ENCODE measurements around the gene SERPINB4. TPM values are rescaled to one million over a fixed set of nuclear protein-coding genes. Genes with fewer than 3 reads are reported as not detected.
"Not testable (repeated sequence)": the region's sequence is repeated elsewhere in the genome, so short reads cannot be mapped to it uniquely, and the experiment has no call there.

Gene SERPINB4
- total RNA-seq, 2 donors from 2014 or later: not detected

DNA sequence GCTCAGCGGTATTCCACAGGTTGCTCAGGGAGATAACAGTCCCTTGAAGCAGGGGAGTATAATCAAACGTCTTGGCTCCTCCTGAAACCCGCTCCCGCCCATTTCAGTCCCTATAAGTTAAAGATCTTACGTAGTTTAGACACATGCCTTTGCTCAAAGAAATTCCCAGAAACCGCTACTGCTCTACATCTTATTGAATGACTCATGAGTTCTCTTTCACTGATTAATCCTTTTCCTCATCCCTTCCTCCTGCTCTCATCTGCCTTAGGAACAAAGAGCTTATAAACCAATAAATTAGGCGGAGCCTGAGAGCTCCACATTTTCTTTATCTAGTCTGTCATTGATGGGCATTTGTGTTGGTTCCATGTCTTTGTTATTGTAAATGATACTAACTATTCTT, 4.2 kb upstream of the SERPINB4 start:
- H3K4me3 Mint-ChIP-seq: no peak overlapping the region
- no peaks in the 10 kb centered on the region for H3K4me1 Mint-ChIP-seq
- no peak overlapping the region for H3K27ac Mint-ChIP-seq
- no peaks in the 10 kb centered on the region for H3K36me3 Mint-ChIP-seq (ENCODE audit: low read depth)
- H3K9me3 Mint-ChIP-seq: no peaks in the 10 kb centered on the region
- no peak for ATAC-seq (replicated peaks)
- H3K27me3 Mint-ChIP-seq: peaks cover 9% of the 10 kb centered on the region

DNA sequence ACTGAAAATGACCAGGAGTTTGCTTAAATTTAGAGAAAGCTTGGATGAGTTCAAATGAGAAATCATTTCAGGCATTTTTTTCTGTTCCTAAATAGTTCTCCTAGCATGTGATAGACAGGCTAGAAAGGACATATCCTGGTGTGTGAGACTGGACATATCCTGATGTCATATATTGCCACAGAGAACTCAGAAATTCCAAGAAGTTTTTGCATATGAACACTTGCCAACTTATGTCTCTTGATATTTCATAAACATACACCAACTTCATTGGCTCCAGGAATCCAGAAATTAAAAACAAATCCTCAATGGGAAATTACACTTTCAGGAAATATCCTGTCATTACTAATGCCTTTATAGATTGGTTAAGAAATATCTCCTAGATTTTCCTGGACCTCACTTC, 2.9 kb upstream of the SERPINB4 start:
- Mint-ChIP-seq H3K9me3 (no peaks in the 10 kb centered on the region), H3K27ac (no peak overlapping the region), H3K4me1 (no peaks in the 10 kb centered on the region), H3K27me3 (peaks cover 9% of the 10 kb centered on the region), H3K36me3 (ENCODE audit: low read depth) (no peaks in the 10 kb centered on the region), H3K4me3 (no peak overlapping the region)
- ATAC-seq (replicated peaks): no peak

DNA sequence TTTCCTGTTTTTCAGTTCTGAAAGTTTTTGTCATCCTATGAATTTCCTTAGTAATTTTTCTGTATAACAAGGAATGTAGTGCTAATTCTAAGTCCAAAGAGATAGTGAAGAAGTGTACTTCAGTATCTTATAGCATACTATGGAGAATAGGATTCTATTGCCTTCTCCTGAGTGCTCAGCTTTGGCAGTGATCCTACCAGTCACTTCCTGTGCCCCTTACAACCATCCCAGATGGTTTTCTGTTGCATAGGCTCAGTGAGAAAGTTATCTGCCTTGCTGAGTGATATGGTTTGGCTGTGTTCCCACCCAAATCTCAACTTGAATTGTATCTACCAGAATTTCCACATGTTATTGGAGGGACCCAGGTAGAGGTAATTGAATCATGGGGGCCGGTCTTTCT, 638 bp upstream of the SERPINB4 start:
- not testable (repeated sequence) for H3K9me3 Mint-ChIP-seq; H3K4me1 Mint-ChIP-seq; ATAC-seq (replicated peaks); H3K27ac Mint-ChIP-seq; H3K36me3 Mint-ChIP-seq (ENCODE audit: low read depth); H3K27me3 Mint-ChIP-seq; H3K4me3 Mint-ChIP-seq

DNA sequence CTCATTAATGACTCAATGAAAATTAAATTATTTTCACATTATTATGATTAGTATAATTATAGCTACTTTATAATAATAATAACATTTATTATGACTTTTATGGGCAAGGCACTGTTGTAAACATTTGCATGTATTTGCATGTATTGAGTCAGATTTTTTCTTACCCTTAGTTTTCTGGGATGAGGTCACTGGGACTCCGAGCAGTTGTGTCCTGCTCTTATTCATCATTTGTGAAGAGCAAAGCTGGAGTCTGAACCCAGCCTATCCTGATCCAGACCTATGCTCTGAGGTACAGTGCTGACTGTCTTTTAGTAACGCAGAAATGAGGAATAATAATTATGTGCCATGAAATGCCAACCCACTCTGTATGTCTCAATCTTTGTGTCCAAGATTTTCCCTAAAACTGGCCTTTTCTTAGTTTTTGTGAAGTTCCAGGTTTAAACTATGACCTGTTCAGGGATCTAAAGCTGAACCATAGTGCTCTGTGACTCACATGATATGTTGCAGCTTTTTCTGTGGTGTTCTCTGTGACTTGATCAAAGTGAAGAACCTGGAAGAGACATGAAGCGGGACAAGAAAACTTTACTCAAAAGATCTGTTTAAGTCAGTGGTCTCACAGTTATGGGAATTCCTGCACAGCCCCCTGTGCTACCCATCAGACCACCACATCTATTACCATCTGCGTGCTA, 1.2 kb downstream of the SERPINB4 start:
- not testable (repeated sequence) for H3K4me1 Mint-ChIP-seq; H3K27ac Mint-ChIP-seq; ATAC-seq (replicated peaks); H3K36me3 Mint-ChIP-seq (ENCODE audit: low read depth); H3K9me3 Mint-ChIP-seq; H3K4me3 Mint-ChIP-seq; H3K27me3 Mint-ChIP-seq

DNA sequence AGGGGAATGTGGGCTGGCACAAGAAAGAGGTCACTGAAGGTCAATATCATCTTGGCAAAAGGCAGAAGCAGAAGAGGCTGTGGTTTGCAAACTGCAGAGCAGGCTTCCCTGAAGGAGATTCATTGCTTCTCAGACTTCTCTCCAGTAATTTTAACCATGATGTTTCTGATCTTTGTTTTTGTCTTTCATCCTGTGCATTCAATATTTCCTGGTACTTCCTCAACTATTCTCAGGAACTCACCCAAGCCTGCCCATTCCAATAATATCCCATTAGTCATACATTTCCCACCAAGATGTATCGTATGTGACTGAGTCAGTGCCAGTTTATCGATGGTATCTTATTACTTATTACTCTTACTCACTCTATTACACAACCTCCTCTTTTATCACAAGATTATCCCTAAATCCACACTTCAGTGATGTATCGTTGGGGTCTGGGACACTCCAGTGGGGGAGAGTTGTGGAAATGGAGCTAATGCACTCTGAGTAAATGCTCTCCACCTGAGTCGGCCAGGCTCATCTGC, 2.8 kb downstream of the SERPINB4 start:
- not testable (repeated sequence) for H3K4me1 Mint-ChIP-seq, H3K27ac Mint-ChIP-seq, H3K27me3 Mint-ChIP-seq

DNA sequence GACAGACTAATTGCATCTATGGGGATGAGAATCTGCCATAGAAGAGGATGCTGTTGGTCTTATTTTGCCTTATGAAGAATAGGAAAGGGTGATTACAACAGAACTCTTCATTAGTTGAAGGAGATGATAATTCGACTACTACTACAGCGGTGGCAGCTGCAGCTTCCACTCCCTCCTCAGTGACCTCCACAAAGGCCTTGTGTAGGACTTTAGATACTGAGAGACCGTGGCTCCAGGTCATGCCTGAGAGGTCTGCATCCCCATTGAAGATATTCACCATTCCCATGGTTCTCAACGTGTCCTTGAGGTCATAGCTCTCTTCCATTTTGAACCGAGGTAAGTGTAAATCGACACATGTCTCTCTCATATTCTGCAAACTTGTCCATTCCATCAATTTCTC, 6.4 kb downstream of the SERPINB4 start:
- H3K4me3 Mint-ChIP-seq: no peak overlapping the region
- no peak for ATAC-seq (replicated peaks)
- H3K27ac Mint-ChIP-seq: no peak overlapping the region
- H3K4me1 Mint-ChIP-seq: no peaks in the 10 kb centered on the region
- H3K9me3 Mint-ChIP-seq: no peaks in the 10 kb centered on the region
- no peaks in the 10 kb centered on the region for H3K27me3 Mint-ChIP-seq
- no peaks in the 10 kb centered on the region for H3K36me3 Mint-ChIP-seq (ENCODE audit: low read depth)

More for the DNA sequence above, 2.8 kb downstream of the SERPINB4 start:
- H3K4me3 Mint-ChIP-seq; ATAC-seq (replicated peaks); H3K36me3 Mint-ChIP-seq (ENCODE audit: low read depth); H3K9me3 Mint-ChIP-seq: not testable (repeated sequence)

DNA sequence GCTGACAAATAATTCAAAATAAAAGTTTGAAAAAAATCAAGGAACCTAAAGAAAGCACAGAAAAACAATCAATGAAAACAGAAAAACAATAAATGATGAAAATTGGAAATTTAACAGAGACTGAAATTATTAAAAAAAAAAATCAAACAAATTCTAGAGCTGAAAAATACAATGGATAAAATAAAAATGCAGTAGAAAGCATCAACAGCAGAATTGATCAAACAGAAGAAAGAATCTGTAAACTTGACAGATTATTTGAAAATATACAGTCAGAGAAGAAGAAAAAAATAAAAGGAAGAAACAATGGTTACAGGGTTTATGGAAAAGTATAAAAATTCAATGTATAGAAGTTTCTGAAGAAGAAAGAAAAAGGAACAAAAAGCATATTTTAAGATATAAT, 16.2 kb downstream of the SERPINB4 start:
- H3K4me1 Mint-ChIP-seq: no peaks in the 10 kb centered on the region
- H3K27ac Mint-ChIP-seq: no peak overlapping the region
- peaks cover 5% of the 10 kb centered on the region for H3K27me3 Mint-ChIP-seq
- H3K36me3 Mint-ChIP-seq (ENCODE audit: low read depth): no peaks in the 10 kb centered on the region
- no peak for ATAC-seq (replicated peaks)
- H3K4me3 Mint-ChIP-seq: no peak overlapping the region
- H3K9me3 Mint-ChIP-seq: peaks cover 28% of the 10 kb centered on the region

DNA sequence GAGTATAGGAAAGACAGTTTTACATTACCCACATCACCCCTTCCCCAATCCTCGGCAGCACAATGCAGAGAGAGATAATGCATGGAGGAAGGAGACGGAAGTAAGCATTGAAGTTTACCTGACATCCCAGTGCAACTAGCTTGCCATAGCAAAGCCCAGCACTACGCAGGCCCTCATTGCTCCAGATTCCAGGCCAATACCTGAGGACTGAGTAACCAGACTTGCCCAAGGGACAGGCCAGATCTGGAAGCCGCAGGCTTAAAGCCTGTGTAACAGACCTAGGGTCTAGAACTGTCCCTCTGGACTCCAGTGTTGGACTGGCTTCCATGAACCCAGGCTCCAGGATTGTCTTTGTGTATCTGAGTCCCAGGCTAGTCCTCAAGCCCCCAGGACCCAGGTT, 17.6 kb downstream of the SERPINB4 start:
- no peak overlapping the region for H3K4me3 Mint-ChIP-seq
- ATAC-seq (replicated peaks): no peak
- no peaks in the 10 kb centered on the region for H3K4me1 Mint-ChIP-seq
- no peaks in the 10 kb centered on the region for H3K36me3 Mint-ChIP-seq (ENCODE audit: low read depth)
- H3K27me3 Mint-ChIP-seq: peaks cover 7% of the 10 kb centered on the region
- peaks cover 29% of the 10 kb centered on the region for H3K9me3 Mint-ChIP-seq
- no peak overlapping the region for H3K27ac Mint-ChIP-seq

DNA sequence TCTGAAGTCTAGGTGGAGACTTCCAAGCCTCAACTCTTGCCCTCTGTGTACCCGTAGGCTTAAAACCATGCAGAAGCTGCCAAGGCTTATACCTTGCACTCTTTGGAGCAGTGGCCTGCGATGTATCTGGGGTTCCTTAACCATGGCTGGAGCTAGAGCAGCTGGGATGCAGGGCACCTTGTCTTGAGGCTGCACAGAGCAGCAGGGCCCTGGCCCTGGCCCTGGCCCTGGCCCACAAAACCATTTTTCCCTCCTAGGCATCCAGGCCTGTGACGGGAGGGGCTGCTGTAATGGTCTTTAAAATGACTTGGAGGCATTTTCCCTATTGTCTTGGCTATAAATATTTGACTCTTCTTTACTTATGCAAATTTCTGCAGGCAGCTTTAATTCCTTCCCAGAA, 19.2 kb downstream of the SERPINB4 start:
- no peak for ATAC-seq (replicated peaks)
- no peak overlapping the region for H3K27ac Mint-ChIP-seq
- no peak overlapping the region for H3K4me3 Mint-ChIP-seq
- no peaks in the 10 kb centered on the region for H3K36me3 Mint-ChIP-seq (ENCODE audit: low read depth)
- no peaks in the 10 kb centered on the region for H3K4me1 Mint-ChIP-seq
- H3K9me3 Mint-ChIP-seq: peaks cover 36% of the 10 kb centered on the region
- peaks cover 7% of the 10 kb centered on the region for H3K27me3 Mint-ChIP-seq

DNA sequence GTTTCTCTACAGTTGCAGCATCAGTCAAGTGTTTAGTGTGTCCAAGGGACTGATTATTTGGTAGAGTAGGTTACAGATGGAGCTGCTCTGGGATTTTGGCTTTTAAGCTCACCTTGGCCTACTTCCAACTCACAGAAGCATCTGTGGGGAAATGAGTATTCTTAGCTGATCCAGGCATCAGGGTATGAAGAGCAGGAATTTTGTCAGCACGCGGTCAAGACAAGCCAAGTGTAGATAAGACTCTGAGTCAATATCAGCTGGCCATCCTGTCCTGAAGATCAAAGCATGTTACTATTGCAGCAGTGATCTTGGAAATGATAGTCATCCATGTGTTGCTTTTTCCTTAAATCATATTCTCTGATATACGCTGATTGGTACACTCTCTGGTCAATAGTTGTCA, 24.4 kb downstream of the SERPINB4 start:
- Mint-ChIP-seq H3K4me3 (no peak overlapping the region), H3K27ac (no peak overlapping the region)

DNA sequence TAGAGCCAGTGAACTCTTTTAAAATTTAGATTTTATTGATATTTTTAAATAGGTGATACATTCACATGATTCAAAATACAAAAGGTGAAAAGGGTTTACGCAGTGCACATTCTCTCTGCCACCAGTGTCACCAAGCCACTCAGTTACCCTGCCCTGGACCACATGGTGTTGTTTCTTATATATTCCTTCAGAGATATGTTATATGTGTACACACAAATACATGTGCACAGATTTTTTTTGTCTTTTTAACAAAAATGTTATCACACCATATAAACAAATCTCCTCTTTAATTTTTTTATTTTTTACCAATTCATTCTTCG, 26.2 kb downstream of the SERPINB4 start:
- peaks cover 11% of the 10 kb centered on the region for H3K9me3 Mint-ChIP-seq

More for the DNA sequence above, 24.4 kb downstream of the SERPINB4 start:
- Mint-ChIP-seq H3K9me3 (peaks cover 16% of the 10 kb centered on the region), H3K4me1 (no peaks in the 10 kb centered on the region), H3K27me3 (peaks cover 3% of the 10 kb centered on the region), H3K36me3 (ENCODE audit: low read depth) (no peaks in the 10 kb centered on the region)
- ATAC-seq (replicated peaks): no peak

DNA sequence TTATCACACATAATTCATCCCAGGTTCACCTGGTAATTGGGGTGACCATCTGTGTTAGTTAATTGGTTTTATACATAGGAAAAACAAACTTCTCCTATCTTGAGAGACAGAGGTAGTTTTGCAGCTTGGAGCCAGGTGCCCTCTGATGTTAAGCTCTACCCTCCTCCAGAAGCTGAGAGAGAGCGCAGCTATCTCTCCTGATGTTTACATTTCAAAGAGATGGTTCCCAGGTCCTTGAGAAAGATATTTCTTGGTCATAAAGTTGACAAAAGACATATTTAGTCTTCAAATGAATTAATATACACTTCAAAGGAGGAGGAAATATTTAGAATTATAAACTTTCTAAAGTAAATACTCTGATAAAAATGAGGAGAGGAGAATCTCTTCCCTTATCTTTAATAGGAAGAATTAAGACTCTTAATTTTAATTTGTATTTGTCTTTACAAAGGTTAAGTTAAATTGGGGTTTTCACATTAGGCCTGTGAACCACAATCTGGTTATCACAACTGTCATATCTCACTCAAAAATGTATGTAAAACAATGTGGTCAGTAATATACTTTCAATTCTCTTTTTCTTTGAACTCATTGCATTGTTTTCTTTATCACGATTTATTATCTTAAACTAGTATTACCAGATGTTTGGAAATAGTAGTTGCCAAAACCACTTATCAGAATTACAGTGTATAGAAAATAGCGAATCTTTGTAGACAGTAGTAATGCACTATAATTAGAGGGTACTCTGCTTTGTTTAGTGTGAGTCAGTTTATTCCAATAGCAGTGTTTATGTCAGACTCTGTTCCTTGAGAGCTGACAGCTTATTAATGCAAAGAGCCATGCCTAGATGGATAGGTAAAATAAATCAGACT, 26.8 kb downstream of the SERPINB4 start:
- H3K4me1 Mint-ChIP-seq: no peaks in the 10 kb centered on the region
- peaks cover 5% of the 10 kb centered on the region for H3K27me3 Mint-ChIP-seq
- no peak overlapping the region for H3K4me3 Mint-ChIP-seq
- H3K36me3 Mint-ChIP-seq (ENCODE audit: low read depth): no peaks in the 10 kb centered on the region
- peaks cover 9% of the 10 kb centered on the region for H3K9me3 Mint-ChIP-seq
- no peak overlapping the region for H3K27ac Mint-ChIP-seq
- ATAC-seq (replicated peaks): no peak

More for the DNA sequence above, 26.2 kb downstream of the SERPINB4 start:
- no peak for ATAC-seq (replicated peaks)
- Mint-ChIP-seq H3K36me3 (ENCODE audit: low read depth) (no peaks in the 10 kb centered on the region), H3K27me3 (peaks cover 4% of the 10 kb centered on the region), H3K4me3 (no peak overlapping the region), H3K4me1 (no peaks in the 10 kb centered on the region), H3K27ac (no peak overlapping the region)

DNA sequence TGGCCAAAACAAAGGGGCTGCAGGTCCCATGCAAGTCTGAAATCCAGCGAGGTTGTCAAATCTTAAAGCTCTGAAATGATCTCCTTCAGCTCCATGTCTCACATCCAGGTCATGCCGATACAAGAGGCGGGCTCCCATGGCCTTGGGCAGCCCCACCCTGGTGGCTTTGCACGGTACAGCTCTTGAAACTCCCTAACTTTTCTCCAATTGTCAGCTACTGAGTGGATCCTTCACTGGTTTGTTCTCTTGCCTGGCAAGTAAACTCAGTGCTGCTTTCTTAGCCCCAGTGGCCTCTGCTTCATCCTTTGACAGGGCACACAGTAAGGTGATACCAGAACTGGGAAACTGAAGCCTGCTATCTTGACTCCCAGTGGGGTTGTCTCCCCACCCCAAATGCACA, 30.6 kb downstream of the SERPINB4 start:
- Mint-ChIP-seq H3K4me1 (no peaks in the 10 kb centered on the region), H3K9me3 (no peaks in the 10 kb centered on the region), H3K27me3 (peaks cover 13% of the 10 kb centered on the region)

DNA sequence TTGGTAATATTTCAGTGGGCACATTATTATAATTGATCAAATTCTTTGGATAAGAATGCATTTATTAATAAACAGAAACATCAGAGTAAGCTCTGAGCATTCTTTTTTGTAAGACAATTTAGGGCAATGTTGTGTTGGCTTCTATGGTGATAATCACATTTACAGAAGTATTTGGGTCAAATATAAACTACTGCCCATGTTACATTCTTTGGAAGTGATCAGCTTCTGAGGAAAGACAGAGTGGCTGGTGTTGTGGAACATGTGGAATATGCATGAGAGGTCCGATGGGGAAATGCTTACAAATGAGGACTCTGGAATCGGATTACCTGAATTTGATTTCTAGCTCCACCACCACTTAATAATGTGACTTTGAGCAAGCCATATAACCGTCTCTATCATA, 37.5 kb downstream of the SERPINB4 start:
- peaks cover 16% of the 10 kb centered on the region for H3K27me3 Mint-ChIP-seq
- no peaks in the 10 kb centered on the region for H3K9me3 Mint-ChIP-seq
- no peaks in the 10 kb centered on the region for H3K4me1 Mint-ChIP-seq
- no peaks in the 10 kb centered on the region for H3K36me3 Mint-ChIP-seq (ENCODE audit: low read depth)
- no peak for ATAC-seq (replicated peaks)
- no peak overlapping the region for H3K4me3 Mint-ChIP-seq
- H3K27ac Mint-ChIP-seq: no peak overlapping the region

More for the DNA sequence above, 30.6 kb downstream of the SERPINB4 start:
- H3K36me3 Mint-ChIP-seq (ENCODE audit: low read depth): no peaks in the 10 kb centered on the region
- no peak for ATAC-seq (replicated peaks)
- H3K4me3 Mint-ChIP-seq: no peak overlapping the region
- H3K27ac Mint-ChIP-seq: no peak overlapping the region
